Peyer's patch (tissue), 4 donors: Measurements from ENCODE around the gene EP400. TPM values are rescaled to one million over a fixed set of nuclear protein-coding genes. Genes with fewer than 3 reads are reported as not detected.

Experiments used
- DNase-seq, 3 donors: peaks; one replicate each; pipeline ENCODE4 v3.0.0-alpha.2; 2017 to 2019
- H3K27ac ChIP-seq, 4 donors: fragments of 200-600 bp; sonication (generic); one replicate each; pipeline ENCODE4 v1.5.1; 2016 to 2019
- H3K27me3 ChIP-seq, 2 donors: fragments of 200-600 bp; sonication (generic); one replicate each; pipeline ENCODE4 v1.5.1; 2019
- H3K36me3 ChIP-seq, 3 donors: fragments of 200-600 bp; sonication (generic); one replicate each; pipeline ENCODE4 v1.5.1; 2016 to 2019
- H3K4me1 ChIP-seq, 4 donors: fragments of 200-600 bp; sonication (generic); one replicate each; pipeline ENCODE4 v1.5.1; 2016 to 2019
- H3K4me3 ChIP-seq, 4 donors: fragments of 200-600 bp; sonication (generic); 1 replicate in 3 of 4; 2 replicates in 1 of 4; pipeline ENCODE4 v1.5.1; 2016 to 2019; ENCODE audit warnings: mild to moderate bottlenecking in 1 of 4
- H3K9me3 ChIP-seq, 4 donors: fragments of 200-600 bp; sonication (generic); one replicate each; pipeline ENCODE4 v1.5.1; 2016 to 2019; ENCODE audit warnings: mild to moderate bottlenecking in 1 of 4
- POLR2A ChIP-seq, 2 donors: fragments of 450-650 bp; IDR thresholded peaks; one replicate each; pipeline ENCODE4 v1.5.1; 2017; ENCODE audit warnings: antibody characterized with exemption in 2 of 2, mild to moderate bottlenecking in 2 of 2, moderate library complexity in 2 of 2
- total RNA-seq, 4 donors: library from RNA; depleted of rRNA; stranded (reverse); fragments of >200 nt; gene quantifications; one replicate each; pipeline ENCODE4 v1.1.0, GENCODE V29; 2016
- TF ChIP-seq, protein P1 (sequence below), 6 experiments: fragments of 450-650 bp in 4 of 6; fragments of 200-600 bp in 2 of 6; sonication (generic) in 1 of 6; IDR thresholded peaks; one replicate each; pipeline ENCODE4 v1.5.1; 2017 to 2019; ENCODE audit warnings: antibody characterized with exemption in 6 of 6, mild to moderate bottlenecking in 3 of 6, moderate library complexity in 1 of 6

The EP400 gene
- total RNA-seq, 4 donors from 2014 or later = 22.1 to 60.2 (median 49.2) TPM

DNA sequence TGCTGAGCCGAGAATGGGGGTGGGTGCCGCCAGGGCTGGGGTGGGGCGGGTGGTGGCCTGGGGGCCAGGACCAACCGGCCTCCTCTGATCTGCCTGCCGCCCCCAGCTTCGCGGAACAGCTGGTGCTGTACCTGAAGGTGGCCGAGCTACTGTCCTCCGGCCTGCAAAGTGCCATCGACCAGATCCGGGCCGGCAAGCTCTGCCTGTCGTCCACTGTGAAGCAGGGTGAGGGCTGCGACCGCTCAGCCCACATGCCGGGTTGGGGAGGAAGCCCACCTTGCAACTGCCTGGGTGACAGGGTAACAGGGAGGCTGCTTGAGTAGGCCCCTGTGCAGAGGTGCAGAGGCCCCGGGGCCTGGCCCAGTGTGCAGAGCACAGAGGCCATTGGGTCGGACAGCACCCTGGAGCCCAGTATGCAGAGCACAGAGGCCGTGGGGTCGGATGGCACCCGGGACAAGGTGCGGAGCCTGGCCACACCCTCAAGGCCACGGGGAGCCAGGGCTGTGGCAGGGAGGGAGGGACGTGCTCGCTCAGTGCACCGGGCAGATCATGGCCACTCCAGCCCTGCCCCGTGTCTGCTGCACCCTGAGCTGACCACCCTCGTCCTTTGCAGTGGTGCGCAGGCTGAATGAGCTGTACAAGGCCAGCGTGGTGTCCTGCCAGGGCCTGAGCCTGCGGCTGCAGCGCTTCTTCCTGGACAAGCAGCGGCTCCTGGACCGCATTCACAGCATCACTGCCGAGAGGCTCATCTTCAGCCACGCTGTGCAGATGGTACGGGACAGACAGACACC lies 30.2 kb upstream of the EP400 start:
- Histone ChIP-seq H3K9me3 (no peaks in the 10 kb centered on the region), H3K4me3 (no peak overlapping the region), H3K27me3 (no peaks in the 10 kb centered on the region), H3K4me1 (no peaks in the 10 kb centered on the region), H3K27ac (no peak overlapping the region), H3K36me3 (peaks cover 0 to 64% (median 0%) of the 10 kb centered on the region in 3 donors)
- DNase-seq = no peak
- TF ChIP-seq, protein P1, sequence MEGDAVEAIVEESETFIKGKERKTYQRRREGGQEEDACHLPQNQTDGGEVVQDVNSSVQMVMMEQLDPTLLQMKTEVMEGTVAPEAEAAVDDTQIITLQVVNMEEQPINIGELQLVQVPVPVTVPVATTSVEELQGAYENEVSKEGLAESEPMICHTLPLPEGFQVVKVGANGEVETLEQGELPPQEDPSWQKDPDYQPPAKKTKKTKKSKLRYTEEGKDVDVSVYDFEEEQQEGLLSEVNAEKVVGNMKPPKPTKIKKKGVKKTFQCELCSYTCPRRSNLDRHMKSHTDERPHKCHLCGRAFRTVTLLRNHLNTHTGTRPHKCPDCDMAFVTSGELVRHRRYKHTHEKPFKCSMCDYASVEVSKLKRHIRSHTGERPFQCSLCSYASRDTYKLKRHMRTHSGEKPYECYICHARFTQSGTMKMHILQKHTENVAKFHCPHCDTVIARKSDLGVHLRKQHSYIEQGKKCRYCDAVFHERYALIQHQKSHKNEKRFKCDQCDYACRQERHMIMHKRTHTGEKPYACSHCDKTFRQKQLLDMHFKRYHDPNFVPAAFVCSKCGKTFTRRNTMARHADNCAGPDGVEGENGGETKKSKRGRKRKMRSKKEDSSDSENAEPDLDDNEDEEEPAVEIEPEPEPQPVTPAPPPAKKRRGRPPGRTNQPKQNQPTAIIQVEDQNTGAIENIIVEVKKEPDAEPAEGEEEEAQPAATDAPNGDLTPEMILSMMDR (IDR thresholded peaks at IDR 0.05) = no peak
- no peak for TF ChIP-seq POLR2A (IDR thresholded peaks at IDR 0.05)

DNA sequence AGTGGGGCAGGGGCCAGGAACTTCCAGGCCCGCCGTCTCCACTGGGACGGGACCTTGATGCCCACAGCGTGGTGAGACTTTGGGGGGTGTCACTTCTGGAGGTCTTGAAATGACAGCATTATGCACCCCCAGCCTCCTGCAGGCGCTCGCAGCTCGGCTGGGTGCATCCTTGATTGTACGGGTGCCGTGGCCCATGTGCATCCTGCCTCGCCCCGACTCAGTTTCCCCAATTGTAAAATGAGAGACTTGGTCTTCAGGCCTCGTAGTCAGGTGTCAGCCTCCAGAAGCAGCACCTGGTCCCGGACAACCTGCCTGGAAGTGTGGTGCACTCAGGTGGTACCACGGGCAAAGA lies 29.6 kb upstream of the EP400 start:
- Histone ChIP-seq H3K27ac (no peak overlapping the region), H3K27me3 (no peaks in the 10 kb centered on the region), H3K36me3 (peaks cover 0 to 58% (median 0%) of the 10 kb centered on the region in 3 donors), H3K4me1 (no peaks in the 10 kb centered on the region), H3K4me3 (no peak overlapping the region), H3K9me3 (no peaks in the 10 kb centered on the region)
- no peak for DNase-seq
- TF ChIP-seq POLR2A (IDR thresholded peaks at IDR 0.05) = no peak
- TF ChIP-seq, protein P1 (IDR thresholded peaks at IDR 0.05) = no peak

DNA sequence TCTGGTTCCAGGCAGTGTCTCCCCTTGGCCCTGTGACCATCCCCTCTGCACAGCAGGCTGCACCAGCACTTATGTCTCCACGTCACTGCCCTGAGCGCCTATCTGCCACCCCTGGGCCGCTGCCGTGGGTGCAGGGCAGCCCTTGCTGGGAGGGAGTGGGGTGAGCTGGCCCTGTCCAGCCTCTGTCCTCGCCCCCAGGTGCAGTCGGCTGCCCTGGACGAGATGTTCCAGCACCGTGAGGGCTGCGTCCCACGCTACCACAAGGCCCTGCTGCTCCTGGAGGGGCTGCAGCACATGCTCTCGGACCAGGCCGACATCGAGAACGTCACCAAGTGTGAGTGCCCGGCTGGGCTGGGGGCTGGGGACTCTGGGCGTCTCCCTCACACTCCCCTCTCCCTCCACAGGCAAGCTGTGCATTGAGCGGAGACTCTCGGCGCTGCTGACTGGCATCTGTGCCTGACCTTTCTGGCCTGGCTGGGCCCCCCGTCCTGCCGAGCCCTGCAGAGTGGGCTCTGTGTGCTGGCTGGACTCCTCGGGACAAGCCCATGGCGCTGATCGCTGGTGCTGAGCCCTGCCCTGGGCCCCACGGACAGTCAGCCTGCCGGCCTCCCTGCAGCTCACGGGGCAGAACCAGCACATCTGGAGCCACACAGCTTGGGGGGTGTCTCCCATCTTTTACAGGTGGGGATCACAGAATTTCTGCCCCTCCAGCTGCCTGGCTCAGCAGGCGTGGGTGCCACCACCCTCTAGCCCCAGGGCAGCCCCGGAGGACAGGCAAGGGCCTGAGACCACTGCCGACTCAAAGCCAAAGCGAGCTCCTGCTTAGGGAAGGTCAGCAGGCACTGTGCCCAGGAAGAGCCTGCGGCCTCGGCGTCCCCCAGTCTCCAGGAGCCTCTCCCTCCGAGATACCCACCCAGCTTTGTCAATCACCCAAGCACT lies 28.6 kb upstream of the EP400 start:
- H3K9me3 ChIP-seq = no peaks in the 10 kb centered on the region
- H3K27me3 ChIP-seq = no peaks in the 10 kb centered on the region
- H3K36me3 ChIP-seq = peaks cover 0 to 48% (median 0%) of the 10 kb centered on the region in 3 donors
- no peak overlapping the region for H3K4me3 ChIP-seq
- no peak for DNase-seq
- no peaks in the 10 kb centered on the region for H3K4me1 ChIP-seq
- TF ChIP-seq, protein P1 (IDR thresholded peaks at IDR 0.05) = no peak
- TF ChIP-seq POLR2A (IDR thresholded peaks at IDR 0.05) = no peak
- H3K27ac ChIP-seq = no peak overlapping the region

DNA sequence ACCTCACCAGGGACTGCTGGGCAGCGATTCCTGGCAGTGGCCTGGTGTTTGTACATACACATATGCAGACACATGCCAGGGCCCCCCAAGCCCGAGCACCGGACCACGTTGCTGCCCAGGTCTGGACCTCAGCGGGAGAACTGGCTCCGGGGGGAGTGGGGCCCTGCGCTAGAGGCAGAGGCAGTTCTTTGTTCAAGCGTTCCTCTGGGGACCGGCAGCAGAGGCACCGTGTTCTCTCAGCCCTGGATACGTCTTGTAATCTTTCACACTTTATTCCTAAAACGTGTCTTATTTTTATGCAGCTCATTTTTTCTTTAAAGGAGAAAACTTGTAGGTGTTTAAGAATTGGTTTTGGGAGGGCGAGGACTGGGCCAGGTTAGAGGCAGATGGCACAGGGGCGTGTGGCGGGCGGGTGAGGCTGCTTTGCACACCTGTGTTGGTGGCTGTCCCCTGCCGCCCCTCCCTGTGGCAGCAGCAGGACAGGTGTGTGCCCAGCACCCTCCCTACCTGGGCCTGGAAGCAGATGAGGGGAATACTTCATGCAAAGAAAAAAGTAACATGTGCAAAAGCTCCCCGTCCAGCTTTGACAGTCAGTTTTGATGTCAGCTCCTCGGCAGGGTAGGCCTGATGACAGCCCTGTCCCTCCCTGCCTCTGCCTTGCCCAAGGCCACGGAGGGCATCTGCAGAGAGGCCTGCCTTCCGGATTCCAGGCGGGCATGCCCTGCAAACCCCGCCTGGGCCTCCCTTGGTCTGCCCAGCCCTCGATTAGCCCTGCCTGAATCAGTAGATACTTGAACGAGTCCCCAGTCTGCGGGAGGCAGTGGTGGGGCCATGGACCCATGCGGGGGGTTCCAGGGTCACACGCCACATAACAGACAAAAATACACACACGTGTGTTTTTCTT lies 27.6 kb upstream of the EP400 start:
- Histone ChIP-seq H3K4me3 (no peak overlapping the region), H3K27me3 (no peaks in the 10 kb centered on the region), H3K27ac (peak overlapping the region in 1 of 4 donors; percentile 71), H3K9me3 (no peaks in the 10 kb centered on the region), H3K36me3 (peaks cover 0 to 40% (median 0%) of the 10 kb centered on the region in 3 donors), H3K4me1 (no peaks in the 10 kb centered on the region)
- TF ChIP-seq, protein P1 (IDR thresholded peaks at IDR 0.05) = no peak
- no peak for TF ChIP-seq POLR2A (IDR thresholded peaks at IDR 0.05)
- no peak for DNase-seq

DNA sequence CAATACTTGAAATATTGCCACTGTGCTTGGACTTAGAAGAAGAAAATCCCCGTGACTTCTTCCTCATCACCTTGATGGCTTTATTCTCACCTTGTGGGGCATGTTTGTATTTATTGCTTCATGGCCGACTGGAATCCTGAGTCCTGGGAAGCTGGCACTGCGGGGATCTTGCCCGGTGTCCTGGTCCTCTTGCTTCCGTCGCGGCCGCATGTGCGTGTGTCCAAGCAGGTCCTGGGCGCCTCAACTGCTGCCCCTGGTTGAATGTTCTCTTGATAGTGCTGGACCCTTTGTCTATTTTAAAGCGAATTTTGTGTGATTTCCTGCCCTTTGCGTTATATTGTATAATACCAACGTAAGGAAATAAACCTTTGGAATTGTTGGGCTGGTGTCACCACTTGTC lies 27.0 kb upstream of the EP400 start:
- DNase-seq = no peak
- peak overlapping the region in 1 of 4 donors; percentile 71 for H3K27ac ChIP-seq
- no peaks in the 10 kb centered on the region for H3K4me1 ChIP-seq
- TF ChIP-seq, protein P1 (IDR thresholded peaks at IDR 0.05) = no peak
- no peak for TF ChIP-seq POLR2A (IDR thresholded peaks at IDR 0.05)
- no peaks in the 10 kb centered on the region for H3K9me3 ChIP-seq
- no peak overlapping the region for H3K4me3 ChIP-seq
- no peaks in the 10 kb centered on the region for H3K27me3 ChIP-seq
- peaks cover 0 to 34% (median 0%) of the 10 kb centered on the region in 3 donors for H3K36me3 ChIP-seq
